H1 (cell line): ENCODE data around the gene LCOR. TPM values are rescaled to one million over a fixed set of nuclear protein-coding genes. Genes with fewer than 3 reads are reported as not detected.

ENCODE experiments used
- EGR1 ChIP-seq: IDR thresholded peaks from 2 replicates; pipeline ENCODE4 v1.6.1; 2011; ENCODE audit warnings: low read depth, low read length, borderline replicate concordance
- JUND ChIP-seq: IDR thresholded peaks from 2 replicates; pipeline ENCODE4 v1.6.1; 2011; ENCODE audit warnings: mild to moderate bottlenecking, improper control_type of control experiment, low read length
- POLR2A ChIP-seq, 2 experiments: IDR thresholded peaks; 1 replicate in 1 of 2; 2 replicates in 1 of 2; pipeline ENCODE4 v1.6.1; 2011; ENCODE audit warnings: low read depth in 2 of 2, low read length in 2 of 2, mild to moderate bottlenecking in 2 of 2; ENCODE audit errors: control extremely low read depth in 1 of 2
- RBBP5 ChIP-seq: IDR thresholded peaks from 2 replicates; pipeline ENCODE4 v1.7.1; 2012; ENCODE audit warnings: low read depth, mild to moderate bottlenecking, inconsistent platforms, low read length, moderate library complexity, borderline replicate concordance
- TAF1 ChIP-seq: IDR thresholded peaks from 2 replicates; pipeline ENCODE4 v1.6.1; 2011; ENCODE audit warnings: mild to moderate bottlenecking, low read depth, low read length
- polyA plus RNA-seq, 7 experiments: library from polyadenylated mRNA; depleted of rRNA in 3 of 7; stranded (reverse) in 5 of 7; unstranded in 2 of 7; fragments of >200 nt in 5 of 7; fragments of 200-250 nt in 2 of 7; gene quantifications; 1 replicate in 5 of 7; 2 replicates in 1 of 7; 4 replicates in 1 of 7; pipeline versions ENCODE4 v1.2.1 to v1.2.3, GENCODE V29; 2011 to 2013; ENCODE audit warnings: missing spikeins in 2 of 7, mixed read lengths in 2 of 7
- total RNA-seq: library from RNA; stranded (reverse); fragmentation: NEBNext Ultra II Directional; extraction: Animal tissue kit (Norgen Biotek cat#: 25700); gene quantifications from 2 replicates; pipeline ENCODE4 v1.2.1, GENCODE V29; 2021

Gene LCOR
- total and polyA plus RNA-seq, 2 of the 8 experiments (the other 6 are each of a cell fraction or from before 2014, with no cell fraction given), result 4.7 to 25.5 TPM

DNA sequence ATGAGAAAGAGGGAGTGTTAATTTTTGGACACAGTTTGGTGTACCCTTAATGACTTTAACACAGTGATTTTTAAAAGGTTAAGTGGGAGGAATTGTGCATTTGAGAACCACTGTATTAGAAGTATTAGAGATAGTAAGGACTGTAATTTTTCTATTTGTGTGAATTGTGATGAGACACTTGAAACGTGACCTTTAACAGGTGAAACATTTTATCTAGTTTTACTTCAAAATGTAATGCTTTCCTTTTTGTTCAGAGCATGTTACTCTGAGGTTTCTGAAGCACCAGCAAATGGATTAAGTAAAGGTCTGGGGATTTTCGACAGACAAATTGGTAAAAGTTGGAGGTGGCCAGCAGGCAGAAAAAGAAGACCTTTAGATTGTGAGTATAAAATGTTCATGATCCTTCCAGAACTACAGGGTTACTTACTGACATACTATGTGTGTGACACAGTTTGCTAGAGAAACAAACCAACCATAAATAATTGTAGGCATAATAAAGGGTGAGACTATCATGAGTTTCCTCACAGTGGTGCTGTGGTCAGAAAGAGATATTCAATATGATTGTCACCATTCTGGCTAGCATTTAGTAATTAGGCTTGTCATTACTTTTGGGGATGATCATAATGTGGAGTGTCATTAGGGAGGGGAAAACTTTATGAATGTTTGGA, 26.1 kb downstream of the LCOR start (continued):
- TF ChIP-seq JUND (no peak), EGR1 (no peak), POLR2A (IDR thresholded peaks at IDR 0.05; ENCODE audit: control extremely low read depth in 1 of 2, low read depth in 2 of 2, low read length in 2 of 2) (no peak), TAF1 (no peak), RBBP5 (no peak)
